T-helper 17 cell (primary cell): ENCODE results near the gene UTF1. TPM values are rescaled to one million over a fixed set of nuclear protein-coding genes. Genes with fewer than 3 reads are reported as not detected.

ENCODE experiments used
- ATAC-seq: fragments of 150-1000 bp; cut with Tn5 transposase; 2 replicates; pipeline ENCODE4 v1.10.0; 2021; ENCODE audit warnings: mild to moderate bottlenecking, moderate library complexity
- DNase-seq, 3 donors: peaks; one replicate each; pipeline versions ENCODE4 v3.0.0 to v3.0.0-alpha.2; 2020 to 2021
- H3K9me3 ChIP-seq: one replicate; pipeline ENCODE4 v1.7.0; 2013; ENCODE audit warnings: low read length, mild to moderate bottlenecking; ENCODE audit not compliant: control insufficient read depth, poor library complexity, severe bottlenecking
- H3K27ac Mint-ChIP-seq: one replicate; pipeline ENCODE4 v1.8.0; 2022; ENCODE audit warnings: mild to moderate bottlenecking, moderate library complexity, mixed read lengths
- H3K27me3 Mint-ChIP-seq: one replicate; pipeline ENCODE4 v1.8.0; 2022; ENCODE audit warnings: mixed read lengths
- H3K36me3 Mint-ChIP-seq: one replicate; pipeline ENCODE4 v1.8.0; 2022; ENCODE audit warnings: low read depth, mixed read lengths
- H3K4me1 Mint-ChIP-seq: one replicate; pipeline ENCODE4 v1.8.0; 2022; ENCODE audit warnings: mild to moderate bottlenecking, mixed read lengths
- H3K4me3 Mint-ChIP-seq: one replicate; pipeline ENCODE4 v1.8.0; 2022; ENCODE audit warnings: mild to moderate bottlenecking, moderate library complexity, mixed read lengths
- total RNA-seq, 4 donors: library from RNA in 2 of 4; stranded (reverse) in 2 of 4; gene quantifications; one replicate each; pipeline ENCODE4 v1.2.3 and lab custom pipeline; 2022 to 2026

UTF1 gene
- total RNA-seq, 2 donors from 2014 or later, result not detected

GRCh38 chr10:133199992-133200611, 29.9 kb upstream of the UTF1 start:
- ATAC-seq (no peak), DNase-seq (no peak)
- Mint-ChIP-seq H3K27ac (no peak overlapping the region), H3K4me1 (peaks cover 2% of the 10 kb centered on the region), H3K27me3 (peaks cover 4% of the 10 kb centered on the region), H3K36me3 (no peaks in the 10 kb centered on the region), H3K4me3 (no peak overlapping the region)
- no peaks in the 10 kb centered on the region for H3K9me3 ChIP-seq

DNA sequence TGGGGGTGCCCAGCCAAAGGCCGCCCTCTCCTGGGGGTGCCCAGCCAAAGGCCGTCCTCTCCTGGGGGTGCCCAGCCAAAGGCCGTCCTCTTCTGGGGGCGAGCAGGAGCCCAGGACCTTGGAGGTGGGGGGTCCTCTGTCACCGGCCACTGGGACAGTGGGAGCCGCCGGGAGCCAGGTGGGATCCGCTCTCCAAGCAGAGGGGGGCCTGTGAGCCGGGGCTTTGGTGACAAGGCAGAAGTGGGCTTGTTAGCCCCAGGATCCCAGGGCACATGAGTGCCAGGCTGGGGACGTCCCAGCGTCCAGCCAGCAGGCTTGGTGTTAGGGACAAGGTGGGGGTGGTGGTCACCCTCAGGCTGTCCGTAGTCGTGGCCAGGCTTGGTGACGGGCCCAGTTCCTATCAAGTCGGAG, 29.4 kb upstream of the UTF1 start:
- Mint-ChIP-seq H3K36me3 (no peaks in the 10 kb centered on the region), H3K4me1 (peaks cover 2% of the 10 kb centered on the region), H3K27me3 (peaks cover 4% of the 10 kb centered on the region), H3K27ac (no peak overlapping the region), H3K4me3 (no peak overlapping the region)
- no peaks in the 10 kb centered on the region for H3K9me3 ChIP-seq
- DNase-seq (no peak), ATAC-seq (no peak)

DNA sequence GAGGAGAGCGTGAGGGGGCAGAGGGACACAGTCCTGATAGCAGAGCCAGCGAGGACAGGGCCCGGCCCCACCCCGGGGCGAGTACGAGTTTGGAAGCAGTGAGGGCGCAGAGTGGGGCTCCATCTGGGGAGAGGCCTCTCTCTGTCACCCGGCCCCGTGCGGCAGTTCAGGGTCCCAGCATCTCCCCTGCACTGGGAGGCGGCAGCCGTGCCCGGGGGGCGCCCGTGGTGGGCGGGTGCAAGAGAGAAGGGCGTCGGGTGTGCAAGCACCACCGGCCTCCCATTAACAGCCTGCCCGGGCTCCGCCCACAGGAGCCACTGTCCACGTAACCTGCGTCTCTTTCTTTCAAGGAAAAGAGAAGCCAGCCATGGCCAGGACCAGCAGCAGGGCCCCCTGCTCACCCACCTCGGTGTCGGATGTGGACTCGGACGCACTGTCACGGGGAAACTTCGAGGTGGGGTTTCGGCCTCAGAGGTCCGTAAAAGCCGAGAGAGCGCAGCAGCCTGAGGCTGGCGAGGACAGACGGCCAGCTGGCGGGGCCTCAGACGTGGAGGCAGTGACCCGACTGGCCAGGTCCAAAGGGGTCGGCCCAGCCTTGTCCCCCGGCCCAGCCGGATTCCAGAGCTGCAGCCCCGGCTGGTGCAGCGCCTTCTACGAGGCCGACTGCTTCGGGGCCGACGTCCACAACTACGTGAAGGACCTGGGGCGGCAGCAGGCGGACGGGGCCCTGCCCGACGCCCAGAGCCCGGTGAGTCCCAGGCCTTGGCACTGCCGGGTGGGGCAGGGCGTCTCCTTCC, 28.7 kb upstream of the UTF1 start:
- ATAC-seq (no peak), DNase-seq (no peak)
- no peak overlapping the region for H3K27ac Mint-ChIP-seq
- no peaks in the 10 kb centered on the region for H3K9me3 ChIP-seq
- H3K4me1 Mint-ChIP-seq, result peaks cover 2% of the 10 kb centered on the region
- H3K36me3 Mint-ChIP-seq, result no peaks in the 10 kb centered on the region
- peaks cover 4% of the 10 kb centered on the region for H3K27me3 Mint-ChIP-seq
- no peak overlapping the region for H3K4me3 Mint-ChIP-seq

DNA sequence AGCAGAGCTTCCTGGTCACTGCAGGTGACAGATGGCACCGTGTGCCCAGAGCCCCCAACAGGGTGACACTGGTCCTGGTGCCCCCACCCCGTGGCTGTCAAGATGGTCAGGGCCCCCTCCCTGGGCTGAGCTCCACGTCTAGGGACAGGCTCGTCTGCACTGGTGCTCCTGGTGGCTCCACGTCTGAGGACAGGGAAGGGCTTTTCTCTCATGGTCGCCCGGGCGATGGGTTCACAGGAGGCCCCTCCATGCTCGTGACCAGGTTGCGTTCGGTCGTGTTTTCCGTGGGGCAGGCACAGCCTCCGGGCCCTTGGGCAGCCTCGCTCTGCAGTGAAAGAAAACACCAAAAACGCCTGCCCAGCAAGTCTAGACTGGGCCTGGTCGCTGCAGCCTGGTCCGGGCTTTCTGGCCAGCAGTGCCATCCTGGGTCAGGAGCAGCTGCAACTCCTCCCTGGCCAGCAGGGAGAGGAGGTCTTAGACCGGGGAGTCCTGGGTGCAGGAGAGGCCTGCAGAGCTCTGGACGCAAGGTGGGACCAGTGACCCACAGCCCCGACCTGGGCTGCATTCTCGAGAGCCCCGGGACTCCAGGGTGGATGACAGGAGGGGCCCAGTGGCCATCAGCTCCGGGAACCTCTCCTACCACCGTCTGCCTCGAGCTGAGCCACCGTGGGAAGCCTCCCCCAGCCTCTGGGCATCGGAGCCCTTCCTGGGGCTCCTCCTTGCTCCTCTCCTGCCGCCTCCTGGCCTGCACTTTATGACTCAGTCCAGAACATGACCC, 27.9 kb upstream of the UTF1 start:
- H3K27me3 Mint-ChIP-seq, result peaks cover 4% of the 10 kb centered on the region
- ATAC-seq (no peak), DNase-seq (no peak)
- no peak overlapping the region for H3K27ac Mint-ChIP-seq
- no peaks in the 10 kb centered on the region for H3K36me3 Mint-ChIP-seq
- H3K9me3 ChIP-seq, result no peaks in the 10 kb centered on the region
- no peaks in the 10 kb centered on the region for H3K4me1 Mint-ChIP-seq
- H3K4me3 Mint-ChIP-seq, result no peak overlapping the region

DNA sequence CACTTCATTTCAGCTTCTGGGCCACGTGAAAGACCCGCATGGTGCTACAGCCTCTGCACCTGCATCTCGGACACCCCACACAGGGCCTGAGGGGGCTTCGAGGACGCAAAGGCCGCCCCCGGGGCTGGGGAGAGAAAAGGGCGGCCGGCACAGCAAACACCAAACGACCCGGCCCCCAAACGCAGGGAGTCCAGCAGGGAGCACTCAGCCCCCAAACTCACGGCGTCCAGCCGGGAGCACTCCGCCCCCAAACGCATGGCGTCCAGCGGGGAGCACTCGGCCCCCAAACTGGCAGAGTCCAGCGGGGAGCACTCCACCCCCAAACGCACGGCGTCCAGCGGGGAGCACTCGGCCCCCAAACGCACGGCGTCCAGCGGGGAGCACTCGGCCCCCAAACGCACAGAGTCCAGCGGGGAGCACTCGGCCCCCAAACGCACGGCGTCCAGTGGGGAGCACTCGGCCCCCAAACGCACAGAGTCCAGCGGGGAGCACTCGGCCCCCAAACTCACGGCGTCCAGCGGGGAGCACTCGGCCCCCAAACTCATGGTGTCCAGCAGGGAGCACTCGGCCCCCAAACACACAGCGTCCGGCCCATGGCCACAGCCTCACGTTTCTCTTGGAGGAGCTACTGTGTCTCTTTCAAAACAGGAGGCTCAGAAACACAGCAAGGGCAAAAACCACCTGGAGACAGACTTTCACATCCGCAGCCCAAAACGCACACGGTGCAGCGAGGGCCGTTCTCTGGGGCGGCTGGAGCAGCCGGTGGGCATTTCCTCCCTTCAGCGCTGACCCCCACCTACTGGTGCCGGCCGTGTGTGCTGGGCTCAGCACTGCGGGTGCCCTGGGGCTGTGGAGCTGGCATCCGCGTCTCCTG, 27.0 kb upstream of the UTF1 start:
- ATAC-seq, result no peak
- Mint-ChIP-seq H3K27ac (no peak overlapping the region), H3K4me3 (no peak overlapping the region), H3K27me3 (peaks cover 4% of the 10 kb centered on the region), H3K4me1 (no peaks in the 10 kb centered on the region), H3K36me3 (no peaks in the 10 kb centered on the region)
- no peaks in the 10 kb centered on the region for H3K9me3 ChIP-seq
- DNase-seq, result no peak

DNA sequence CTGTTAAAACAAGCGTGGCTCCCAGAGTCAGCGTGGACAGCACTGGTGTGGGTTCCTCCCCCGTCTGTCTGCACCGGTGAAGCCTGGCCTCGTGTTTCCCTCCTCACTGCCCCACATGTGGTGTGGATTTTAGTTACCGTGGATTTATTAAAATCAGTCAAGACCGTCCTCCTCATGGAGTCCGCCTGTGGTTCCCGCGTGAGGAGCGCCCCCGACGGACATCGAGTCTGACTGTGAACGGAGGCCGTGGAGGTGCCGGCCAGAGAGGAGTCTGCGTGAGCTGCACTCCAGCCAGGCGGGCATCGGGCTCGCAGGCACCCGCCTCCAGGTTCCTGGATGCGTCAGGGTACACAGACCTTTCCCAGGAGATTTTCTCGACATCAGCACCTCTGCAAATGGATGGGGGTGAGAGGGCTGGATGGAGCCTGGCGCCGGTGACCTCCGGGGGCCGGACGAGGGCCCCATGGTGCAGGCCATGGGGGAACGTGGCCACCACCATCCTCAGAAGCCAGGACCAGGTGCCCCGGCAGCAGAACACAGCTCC, 26.3 kb upstream of the UTF1 start:
- no peak overlapping the region for H3K4me3 Mint-ChIP-seq
- H3K27ac Mint-ChIP-seq, result no peak overlapping the region

GRCh38 chr10:133204226-133205015, 25.6 kb upstream of the UTF1 start:
- H3K4me3 Mint-ChIP-seq, result peak overlapping the region; percentile 7
- no peaks in the 10 kb centered on the region for H3K4me1 Mint-ChIP-seq
- H3K36me3 Mint-ChIP-seq, result no peaks in the 10 kb centered on the region
- no peak for DNase-seq
- ATAC-seq, result no peak
- no peaks in the 10 kb centered on the region for H3K9me3 ChIP-seq
- H3K27me3 Mint-ChIP-seq, result peaks cover 4% of the 10 kb centered on the region
- no peak overlapping the region for H3K27ac Mint-ChIP-seq

More for the DNA sequence above, 26.3 kb upstream of the UTF1 start:
- DNase-seq, result no peak
- no peak for ATAC-seq
- no peaks in the 10 kb centered on the region for H3K9me3 ChIP-seq
- no peaks in the 10 kb centered on the region for H3K36me3 Mint-ChIP-seq
- H3K4me1 Mint-ChIP-seq, result no peaks in the 10 kb centered on the region
- peaks cover 4% of the 10 kb centered on the region for H3K27me3 Mint-ChIP-seq

DNA sequence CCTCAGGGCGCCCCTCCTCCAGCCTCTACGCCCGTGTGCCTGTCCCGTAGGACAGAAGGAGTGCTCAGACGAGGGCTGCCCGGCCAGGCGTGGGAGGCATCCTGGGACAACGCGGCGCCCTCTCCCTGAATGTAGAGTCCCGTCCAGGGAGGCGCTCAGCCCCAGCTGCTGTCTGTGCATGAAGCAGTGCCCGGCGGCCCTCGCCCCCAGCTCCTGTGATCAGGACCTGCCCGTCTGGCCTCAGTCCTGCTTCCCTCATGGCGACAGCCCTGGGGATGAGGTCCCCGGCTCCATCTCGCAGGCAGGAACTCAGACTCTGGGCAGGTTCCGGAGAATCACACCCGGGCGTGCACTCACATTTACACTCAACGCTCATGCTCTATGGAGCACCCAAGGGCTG, 24.9 kb upstream of the UTF1 start:
- H3K27me3 Mint-ChIP-seq, result peaks cover 4% of the 10 kb centered on the region
- no peaks in the 10 kb centered on the region for H3K9me3 ChIP-seq
- H3K27ac Mint-ChIP-seq, result no peak overlapping the region
- H3K4me3 Mint-ChIP-seq, result no peak overlapping the region
- DNase-seq (no peak), ATAC-seq (no peak)
- no peaks in the 10 kb centered on the region for H3K36me3 Mint-ChIP-seq
- no peaks in the 10 kb centered on the region for H3K4me1 Mint-ChIP-seq

GRCh38 chr10:133206356-133207040, 23.5 kb upstream of the UTF1 start:
- peaks cover under 1% of the 10 kb centered on the region for H3K27me3 Mint-ChIP-seq
- peaks cover 3% of the 10 kb centered on the region for H3K4me1 Mint-ChIP-seq
- ATAC-seq (no peak), DNase-seq (no peak)
- H3K27ac Mint-ChIP-seq, result no peak overlapping the region
- no peaks in the 10 kb centered on the region for H3K9me3 ChIP-seq
- H3K4me3 Mint-ChIP-seq, result no peak overlapping the region
- no peaks in the 10 kb centered on the region for H3K36me3 Mint-ChIP-seq

- H3K27me3 Mint-ChIP-seq, result peaks cover 6% of the 10 kb centered on the region
- no peaks in the 10 kb centered on the region for H3K9me3 ChIP-seq
- ATAC-seq (no peak), DNase-seq (no peak)
- no peaks in the 10 kb centered on the region for H3K36me3 Mint-ChIP-seq
- H3K4me3 Mint-ChIP-seq, result no peak overlapping the region
- peaks cover 3% of the 10 kb centered on the region for H3K4me1 Mint-ChIP-seq
- H3K27ac Mint-ChIP-seq, result no peak overlapping the region
Measured at GRCh38 chr10:133207041-133207600, 22.9 kb upstream of the UTF1 start.

GRCh38 chr10:133207627-133208026, 22.4 kb upstream of the UTF1 start:
- Mint-ChIP-seq H3K4me3 (no peak overlapping the region), H3K27me3 (peaks cover 9% of the 10 kb centered on the region), H3K36me3 (no peaks in the 10 kb centered on the region), H3K4me1 (peaks cover 3% of the 10 kb centered on the region), H3K27ac (no peak overlapping the region)
- no peaks in the 10 kb centered on the region for H3K9me3 ChIP-seq
- DNase-seq (no peak), ATAC-seq (no peak)
